ENCODE measurements around the gene GNB5.

GRCh38 chr15:52221730-52222129, 30.5 kb upstream of the GNB5 start:
- TF ChIP-seq, protein P1, sequence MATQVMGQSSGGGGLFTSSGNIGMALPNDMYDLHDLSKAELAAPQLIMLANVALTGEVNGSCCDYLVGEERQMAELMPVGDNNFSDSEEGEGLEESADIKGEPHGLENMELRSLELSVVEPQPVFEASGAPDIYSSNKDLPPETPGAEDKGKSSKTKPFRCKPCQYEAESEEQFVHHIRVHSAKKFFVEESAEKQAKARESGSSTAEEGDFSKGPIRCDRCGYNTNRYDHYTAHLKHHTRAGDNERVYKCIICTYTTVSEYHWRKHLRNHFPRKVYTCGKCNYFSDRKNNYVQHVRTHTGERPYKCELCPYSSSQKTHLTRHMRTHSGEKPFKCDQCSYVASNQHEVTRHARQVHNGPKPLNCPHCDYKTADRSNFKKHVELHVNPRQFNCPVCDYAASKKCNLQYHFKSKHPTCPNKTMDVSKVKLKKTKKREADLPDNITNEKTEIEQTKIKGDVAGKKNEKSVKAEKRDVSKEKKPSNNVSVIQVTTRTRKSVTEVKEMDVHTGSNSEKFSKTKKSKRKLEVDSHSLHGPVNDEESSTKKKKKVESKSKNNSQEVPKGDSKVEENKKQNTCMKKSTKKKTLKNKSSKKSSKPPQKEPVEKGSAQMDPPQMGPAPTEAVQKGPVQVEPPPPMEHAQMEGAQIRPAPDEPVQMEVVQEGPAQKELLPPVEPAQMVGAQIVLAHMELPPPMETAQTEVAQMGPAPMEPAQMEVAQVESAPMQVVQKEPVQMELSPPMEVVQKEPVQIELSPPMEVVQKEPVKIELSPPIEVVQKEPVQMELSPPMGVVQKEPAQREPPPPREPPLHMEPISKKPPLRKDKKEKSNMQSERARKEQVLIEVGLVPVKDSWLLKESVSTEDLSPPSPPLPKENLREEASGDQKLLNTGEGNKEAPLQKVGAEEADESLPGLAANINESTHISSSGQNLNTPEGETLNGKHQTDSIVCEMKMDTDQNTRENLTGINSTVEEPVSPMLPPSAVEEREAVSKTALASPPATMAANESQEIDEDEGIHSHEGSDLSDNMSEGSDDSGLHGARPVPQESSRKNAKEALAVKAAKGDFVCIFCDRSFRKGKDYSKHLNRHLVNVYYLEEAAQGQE (IDR thresholded peaks at IDR 0.05; ENCODE audit: insufficient read depth in 1 of 2, low read depth in 2 of 2, low read length in 1 of 2) = no peak
- TF ChIP-seq, protein P2, sequence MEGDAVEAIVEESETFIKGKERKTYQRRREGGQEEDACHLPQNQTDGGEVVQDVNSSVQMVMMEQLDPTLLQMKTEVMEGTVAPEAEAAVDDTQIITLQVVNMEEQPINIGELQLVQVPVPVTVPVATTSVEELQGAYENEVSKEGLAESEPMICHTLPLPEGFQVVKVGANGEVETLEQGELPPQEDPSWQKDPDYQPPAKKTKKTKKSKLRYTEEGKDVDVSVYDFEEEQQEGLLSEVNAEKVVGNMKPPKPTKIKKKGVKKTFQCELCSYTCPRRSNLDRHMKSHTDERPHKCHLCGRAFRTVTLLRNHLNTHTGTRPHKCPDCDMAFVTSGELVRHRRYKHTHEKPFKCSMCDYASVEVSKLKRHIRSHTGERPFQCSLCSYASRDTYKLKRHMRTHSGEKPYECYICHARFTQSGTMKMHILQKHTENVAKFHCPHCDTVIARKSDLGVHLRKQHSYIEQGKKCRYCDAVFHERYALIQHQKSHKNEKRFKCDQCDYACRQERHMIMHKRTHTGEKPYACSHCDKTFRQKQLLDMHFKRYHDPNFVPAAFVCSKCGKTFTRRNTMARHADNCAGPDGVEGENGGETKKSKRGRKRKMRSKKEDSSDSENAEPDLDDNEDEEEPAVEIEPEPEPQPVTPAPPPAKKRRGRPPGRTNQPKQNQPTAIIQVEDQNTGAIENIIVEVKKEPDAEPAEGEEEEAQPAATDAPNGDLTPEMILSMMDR (IDR thresholded peaks at IDR 0.05) = no peak
- TF ChIP-seq SIN3A (IDR thresholded peaks at IDR 0.05; ENCODE audit: borderline replicate concordance, insufficient read depth, low read depth, low read length) (no peak), POLR2AphosphoS5 (IDR thresholded peaks at IDR 0.05; ENCODE audit: low read depth, low read length) (no peak)

Measured in Panc1 (cell line).